CD4-positive, alpha-beta T cell treated with Interleukin-15 for 4 hours (primary cell): ENCODE data around the gene ERFL.

Experiments used
- DNase-seq: peaks from one replicate; pipeline ENCODE4 v3.0.0-alpha.2; 2020; ENCODE audit warnings: low spot score

The ERFL gene

GRCh38 chr19:41913538-41914423, 14.5 kb downstream of the ERFL start:
- no peak for DNase-seq

- DNase-seq = no peak
Measured at GRCh38 chr19:41912899-41913537, 15.2 kb downstream of the ERFL start.

DNA sequence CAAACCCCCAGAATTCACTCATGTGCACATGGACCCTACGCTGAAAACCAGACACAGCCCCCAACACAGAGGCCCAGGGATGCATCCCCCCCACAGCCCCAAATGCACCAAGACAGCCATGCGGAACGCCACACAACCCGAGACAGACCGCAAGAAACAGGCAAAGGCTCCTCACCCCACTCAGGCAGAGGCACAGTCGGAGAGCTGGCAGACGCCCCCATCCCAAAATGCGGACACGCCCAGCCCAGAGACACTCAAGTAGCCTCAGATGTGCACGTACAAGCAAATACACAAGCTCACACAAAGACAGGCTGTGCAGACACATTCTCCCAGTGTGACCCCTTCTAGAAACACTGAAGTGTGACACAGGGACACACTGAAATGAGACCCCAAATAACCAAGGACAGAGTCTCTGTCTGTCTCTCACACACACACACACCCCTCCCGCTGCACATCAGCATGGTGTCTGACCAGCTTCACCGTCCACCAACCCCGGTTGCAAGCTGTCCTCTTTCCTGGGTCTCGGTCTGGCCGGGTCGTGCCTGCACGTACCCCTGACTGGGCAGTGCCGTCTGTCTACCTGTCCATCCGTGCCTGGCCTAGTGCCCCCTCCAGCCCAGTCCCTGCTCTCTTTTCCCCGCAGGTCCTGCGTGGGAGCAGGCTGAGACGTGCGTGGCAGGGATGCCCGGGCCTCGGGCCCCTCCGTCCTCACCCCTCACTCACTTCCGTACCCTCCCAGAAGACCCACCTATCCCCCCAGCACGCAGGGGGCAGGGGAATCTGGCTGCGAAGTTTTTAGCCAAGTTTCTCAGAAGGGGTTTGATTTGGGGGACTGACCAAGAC, 16.1 kb downstream of the ERFL start:
- no peak for DNase-seq

GRCh38 chr19:41910992-41911888, 17.0 kb downstream of the ERFL start:
- no peak for DNase-seq

- DNase-seq = no peak
Measured at GRCh38 chr19:41910240-41910991, 17.8 kb downstream of the ERFL start.

DNA sequence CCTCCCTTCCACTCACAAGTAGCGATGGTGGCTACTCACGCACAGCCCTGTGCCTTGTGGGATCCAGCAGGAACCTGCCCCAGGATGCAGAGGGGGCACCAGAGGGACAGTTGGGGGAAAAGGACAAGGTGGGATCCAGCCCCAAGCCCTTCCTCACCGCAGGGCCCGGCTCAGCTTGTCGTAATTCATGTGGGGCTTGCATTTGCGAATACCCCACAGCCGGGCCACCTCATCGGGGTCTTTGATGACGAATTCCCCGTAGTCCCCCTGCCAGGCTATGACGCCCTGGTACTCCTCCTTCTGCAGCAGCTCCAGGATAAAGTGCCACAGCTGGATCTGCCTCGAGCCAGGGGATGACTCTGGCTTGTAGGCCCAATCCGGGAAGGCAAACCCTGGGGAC, 18.5 kb downstream of the ERFL start:
- DNase-seq = no peak

DNA sequence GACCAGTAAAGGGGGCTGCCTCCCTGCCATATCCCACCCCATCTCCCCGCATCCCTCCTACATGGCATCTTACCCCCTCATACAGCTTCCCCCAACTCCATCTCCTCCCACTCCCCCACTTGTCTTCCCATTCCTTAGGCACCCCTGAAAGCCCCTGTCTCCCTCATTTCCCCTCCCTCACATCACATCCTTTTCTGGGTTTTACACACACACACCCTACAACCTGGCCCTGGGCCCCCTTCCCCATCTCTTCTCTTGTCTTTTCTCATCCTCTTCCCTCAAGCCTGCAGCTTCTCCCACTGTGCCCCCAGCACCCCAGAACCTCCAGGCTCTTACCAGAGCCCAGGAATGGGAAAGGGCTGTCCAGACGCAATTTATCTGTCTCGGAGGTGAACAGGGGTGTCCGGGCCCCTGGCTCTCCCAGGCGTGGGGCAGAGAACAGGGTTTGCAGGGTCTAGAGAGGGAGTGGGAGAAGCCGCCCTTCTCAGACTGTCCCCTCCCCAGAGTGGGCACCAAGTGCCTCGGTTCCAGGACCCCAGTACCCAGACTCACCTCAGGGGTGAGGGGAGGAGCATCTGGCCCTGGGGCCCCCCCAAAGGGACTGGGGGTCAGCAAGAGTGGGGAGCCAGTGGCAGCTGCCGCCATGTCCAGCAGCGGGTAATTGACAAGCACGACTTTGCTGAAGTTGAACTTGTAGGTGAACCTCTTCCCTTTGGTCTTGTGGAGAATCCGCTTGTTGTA, 19.4 kb downstream of the ERFL start:
- no peak for DNase-seq

- DNase-seq = no peak
Measured at GRCh38 chr19:41907994-41908615, 20.1 kb downstream of the ERFL start.

- DNase-seq = no peak
Measured at GRCh38 chr19:41906916-41907680, 21.2 kb downstream of the ERFL start.

DNA sequence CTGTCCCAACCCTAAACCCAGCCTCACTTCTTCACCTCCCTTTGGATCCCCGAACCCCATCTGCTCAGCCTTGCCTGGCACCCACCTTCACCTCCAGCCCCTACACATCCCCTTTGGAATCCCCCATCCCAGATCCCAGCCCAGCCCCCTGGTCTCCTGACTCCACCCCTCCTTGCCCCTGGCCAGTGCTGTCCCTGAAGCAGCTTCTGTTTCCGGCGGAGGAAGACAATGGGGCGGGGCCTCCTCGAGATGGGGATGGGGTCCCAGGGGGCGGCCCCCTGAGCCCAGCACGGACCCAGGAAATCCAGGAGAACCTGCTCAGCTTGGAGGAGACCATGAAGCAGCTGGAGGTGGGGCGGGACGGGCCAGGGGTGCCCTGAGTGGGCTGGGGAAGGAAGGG, 22.0 kb downstream of the ERFL start:
- DNase-seq = no peak

DNA sequence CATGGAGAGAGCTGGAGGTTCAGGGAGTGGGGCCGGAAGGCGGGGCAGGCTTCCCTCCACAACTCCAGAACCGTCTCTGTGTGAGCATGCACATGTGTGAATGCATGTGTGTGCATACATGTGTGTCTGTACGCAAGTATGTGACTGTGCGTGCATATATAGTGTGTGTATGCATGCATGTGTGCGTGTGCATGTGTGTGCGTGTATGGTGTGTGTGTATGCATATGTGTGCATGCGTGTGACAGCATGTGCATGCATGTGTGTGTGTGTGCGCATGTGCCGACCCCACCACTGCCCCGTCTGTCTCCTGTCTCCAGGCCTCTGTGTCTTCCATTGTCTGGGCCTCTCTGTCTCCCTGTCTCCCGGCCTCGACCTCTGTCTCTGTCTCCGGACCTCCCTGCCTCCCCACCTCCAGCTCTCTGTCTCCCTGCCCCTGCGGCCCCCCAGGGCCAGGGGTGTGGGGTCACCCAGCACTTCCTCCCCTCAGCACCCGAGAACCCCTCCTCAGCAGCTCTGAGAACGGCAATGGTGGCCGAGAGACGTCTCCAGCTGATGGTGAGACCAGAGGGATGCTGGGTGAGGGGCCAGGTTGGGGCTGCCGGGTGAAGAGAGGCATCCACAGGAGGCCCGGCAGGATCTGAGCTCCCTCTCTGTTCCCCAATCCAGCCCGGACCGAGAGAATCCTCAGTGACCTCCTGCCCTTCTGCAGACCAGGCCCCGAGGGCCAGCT, 22.8 kb downstream of the ERFL start:
- DNase-seq = no peak

DNA sequence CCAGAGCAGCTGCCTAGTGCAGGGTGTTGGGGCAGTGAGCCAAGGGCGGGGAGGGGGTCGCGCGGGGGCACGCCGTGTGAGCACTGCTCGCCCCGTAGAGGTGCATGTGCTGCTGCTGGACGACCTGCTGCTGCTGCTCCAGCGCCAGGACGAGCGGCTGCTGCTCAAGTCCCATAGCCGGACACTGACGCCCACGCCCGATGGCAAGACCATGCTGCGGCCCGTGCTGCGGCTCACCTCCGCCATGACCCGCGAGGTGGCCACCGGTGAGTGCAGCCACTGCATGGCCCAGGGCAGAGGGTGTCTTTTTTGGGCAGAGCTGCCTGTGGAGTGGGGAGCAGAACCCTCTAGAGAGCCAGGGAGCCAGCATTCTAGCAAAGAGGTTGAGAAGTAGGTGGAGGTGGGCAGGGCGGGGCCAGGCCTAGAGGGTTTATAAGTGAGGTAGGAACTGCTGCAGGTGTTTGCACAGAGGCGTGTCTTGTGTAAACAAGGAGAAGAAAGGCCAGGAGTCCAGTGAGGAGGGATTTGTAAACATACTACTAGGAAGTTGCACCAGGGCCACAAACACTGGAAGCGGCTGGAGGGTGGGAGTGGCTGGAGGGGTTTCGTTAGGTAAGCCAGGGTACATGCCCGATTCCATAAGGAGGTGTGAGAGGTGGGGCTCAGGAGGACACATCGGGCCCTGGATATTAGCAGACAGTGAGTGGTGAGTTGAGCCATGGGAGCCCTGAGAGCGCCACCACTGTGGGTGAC, 24.0 kb downstream of the ERFL start:
- DNase-seq = no peak

- no peak for DNase-seq
Measured at GRCh38 chr19:41903193-41903953, 24.9 kb downstream of the ERFL start.

DNA sequence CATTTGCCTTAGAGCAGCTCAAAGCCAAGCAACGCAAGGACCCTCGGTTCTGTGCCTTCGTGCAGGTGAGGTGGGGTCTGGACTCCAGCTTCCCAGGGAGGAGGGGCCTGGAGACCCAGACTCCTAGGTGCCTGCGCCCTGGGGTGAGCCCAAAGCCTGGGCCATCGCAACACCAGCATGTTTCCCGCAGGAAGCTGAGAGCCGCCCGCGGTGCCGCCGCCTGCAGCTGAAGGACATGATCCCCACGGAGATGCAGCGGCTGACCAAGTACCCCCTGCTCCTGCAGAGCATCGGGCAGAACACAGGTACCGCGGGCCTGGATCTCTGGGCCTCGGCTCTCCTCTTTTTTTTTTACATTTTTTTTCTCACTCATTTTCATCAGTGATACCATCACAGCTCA, 25.7 kb downstream of the ERFL start:
- no peak for DNase-seq

DNA sequence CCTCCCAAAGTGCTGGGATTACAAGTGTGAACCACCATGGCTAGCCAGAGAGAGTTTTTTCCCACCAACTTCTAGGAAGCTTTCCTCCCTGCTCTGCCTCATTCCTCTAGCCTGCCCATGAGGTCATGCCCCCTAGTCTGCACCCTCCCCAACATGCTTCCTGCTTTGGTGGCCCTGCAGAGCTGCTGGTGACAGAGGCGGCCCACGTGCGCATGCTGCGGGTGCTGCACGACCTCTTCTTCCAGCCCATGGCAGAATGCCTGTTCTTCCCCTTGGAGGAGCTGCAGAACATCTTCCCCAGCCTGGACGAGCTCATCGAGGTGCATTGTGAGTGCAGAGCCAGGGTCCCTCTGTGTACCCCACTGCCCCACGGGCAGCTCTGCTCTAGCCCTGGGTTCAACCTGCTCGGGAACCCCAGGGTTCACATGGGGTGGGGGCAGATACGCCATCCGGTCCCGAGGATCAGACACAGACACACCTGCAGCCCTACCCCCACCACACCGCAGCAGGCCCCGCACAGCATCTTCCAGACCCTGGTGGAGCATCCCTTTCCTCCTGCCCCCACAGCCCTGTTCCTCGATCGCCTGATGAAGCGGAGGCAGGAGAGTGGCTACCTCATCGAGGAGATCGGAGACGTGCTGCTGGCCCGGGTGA, 26.4 kb downstream of the ERFL start:
- DNase-seq = no peak

GRCh38 chr19:41898235-41898634, 30.0 kb downstream of the ERFL start:
- no peak for DNase-seq
